Urothelium cell line (cell line): ENCODE measurements around the gene HIRIP3.
"Not testable (repeated sequence)": the region's sequence is repeated elsewhere in the genome, so short reads cannot be mapped to it uniquely, and the experiment has no call there.

ENCODE experiments used
- DNase-seq: peaks from one replicate; pipeline ENCODE4 v3.0.0; 2011; ENCODE audit warnings: low spot score, mixed read lengths
- FAIRE-seq: peaks from 2 replicates; lab custom pipeline; 2011; peaks lifted over from hg19 to GRCh38; lab: Jason Lieb, UNC

HIRIP3 gene

GRCh38 chr16:29962344-29962994 lies 32.9 kb downstream of the HIRIP3 start:
- no peak for FAIRE-seq
- no peak for DNase-seq

GRCh38 chr16:29961479-29962343 lies 33.7 kb downstream of the HIRIP3 start, which contains the start of gene TMEM219:
TSS of gene TMEM219 (plus strand) at chr16:29962079. CDS start at chr16:29963144, 1,065 bp downstream.
- DNase-seq, result peak; percentile 96
- FAIRE-seq, result no peak

- no peak for FAIRE-seq
- DNase-seq, result no peak
These were observed 34.3 kb downstream of the HIRIP3 start for GRCh38 chr16:29961127-29961478.

GRCh38 chr16:29959821-29960220 lies 35.6 kb downstream of the HIRIP3 start:
- not testable (repeated sequence) for FAIRE-seq, DNase-seq

GRCh38 chr16:29959293-29959692 lies 36.1 kb downstream of the HIRIP3 start:
- FAIRE-seq (no peak), DNase-seq (no peak)

- FAIRE-seq (no peak), DNase-seq (no peak)
These were observed 36.7 kb downstream of the HIRIP3 start for GRCh38 chr16:29958756-29959155.

GRCh38 chr16:29951625-29952365 lies 43.6 kb downstream of the HIRIP3 start:
- FAIRE-seq, result no peak
- no peak for DNase-seq

- DNase-seq (no peak), FAIRE-seq (no peak)
These were observed 44.5 kb downstream of the HIRIP3 start for GRCh38 chr16:29950806-29951461.

GRCh38 chr16:29947897-29948296 lies 47.5 kb downstream of the HIRIP3 start:
- DNase-seq, result no peak
- FAIRE-seq, result no peak

GRCh38 chr16:29943846-29944799 lies 51.3 kb downstream of the HIRIP3 start:
- no peak for FAIRE-seq
- DNase-seq, result peak; percentile 87
